ENCODE data around the gene HMGB3.
"Not testable (repeated sequence)": the region's sequence is repeated elsewhere in the genome, so short reads cannot be mapped to it uniquely, and the experiment has no call there.

Gene HMGB3

DNA sequence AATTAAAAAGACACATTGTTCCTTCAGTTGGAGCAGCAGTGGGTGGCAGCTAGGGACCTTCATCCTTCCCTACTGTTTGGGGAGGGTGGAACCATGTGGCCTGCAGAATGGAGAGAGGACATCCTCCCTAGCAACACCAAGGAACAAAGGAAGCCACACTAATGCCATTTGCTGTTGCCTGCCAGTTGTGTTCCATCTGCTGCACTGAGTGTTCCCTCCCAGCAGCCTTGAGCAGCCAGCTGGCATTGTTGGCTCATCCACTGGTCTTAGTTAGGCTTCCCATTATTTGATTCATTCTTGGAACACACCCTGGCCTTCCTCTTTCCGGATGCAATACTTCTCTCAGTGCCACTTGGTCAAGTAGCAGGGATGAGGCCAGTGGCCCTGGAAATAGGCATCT is 25.0 kb upstream of the HMGB3 start:
- no peak overlapping the region for H3K9ac ChIP-seq (ENCODE audit: low read length)
- no peak overlapping the region for H3K4me3 ChIP-seq (ENCODE audit: low read depth in 1 of 2, low read length in 2 of 2)
- H3K27ac ChIP-seq (ENCODE audit: low read depth, low read length), result no peak overlapping the region
- no peaks in the 10 kb centered on the region for H3K9me3 ChIP-seq (ENCODE audit: low read length)
- no peaks in the 10 kb centered on the region for H3K27me3 ChIP-seq (ENCODE audit: control insufficient read depth in 1 of 2, insufficient read depth in 2 of 2, low read length in 2 of 2)
- H3K36me3 ChIP-seq (ENCODE audit: insufficient read depth, low read length), result no peaks in the 10 kb centered on the region
- no peaks in the 10 kb centered on the region for H3K4me1 ChIP-seq (ENCODE audit: insufficient read depth, low read length)

DNA sequence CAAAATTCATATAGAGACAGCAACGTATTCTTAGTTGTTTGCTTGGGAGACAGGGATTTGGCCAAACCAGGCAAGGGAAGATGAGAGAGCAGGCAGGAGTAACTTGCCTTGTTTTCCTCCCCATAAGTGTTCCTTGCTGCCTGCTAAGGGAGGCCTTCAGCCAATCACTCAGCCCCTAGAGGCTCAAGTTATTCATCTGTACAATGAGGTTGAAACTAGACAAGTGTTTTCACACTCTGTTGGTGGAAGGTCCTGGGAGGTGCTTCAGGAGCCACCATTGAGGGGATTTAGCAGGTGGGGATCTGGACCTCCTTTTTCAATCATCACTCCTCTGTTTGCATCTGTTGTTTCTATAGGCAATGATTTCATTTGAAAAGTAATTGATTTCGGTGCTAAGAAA is 23.6 kb upstream of the HMGB3 start:
- no peak overlapping the region for H3K4me3 ChIP-seq (ENCODE audit: low read depth in 1 of 2, low read length in 2 of 2)

DNA sequence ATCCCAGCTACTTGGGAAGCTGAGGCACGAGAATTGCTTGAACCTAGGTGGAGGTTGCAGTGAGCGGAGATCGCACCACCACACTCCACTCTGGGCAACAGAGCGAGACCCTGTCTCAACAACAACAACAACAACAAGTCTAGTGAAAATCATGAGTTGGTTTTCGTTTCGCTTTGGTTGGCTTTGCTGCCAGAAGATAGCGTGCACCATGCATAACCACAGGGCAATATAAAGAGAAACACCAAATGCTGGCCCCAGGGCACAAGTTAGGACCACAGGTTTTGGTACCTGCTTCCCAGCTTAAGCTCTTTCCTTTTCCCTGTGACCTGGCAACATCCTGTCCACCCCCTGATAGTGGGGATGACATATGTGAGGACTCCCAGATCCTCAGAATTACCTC is 21.5 kb upstream of the HMGB3 start:
- Histone ChIP-seq H3K9ac (ENCODE audit: low read length) (no peak overlapping the region), H3K4me3 (ENCODE audit: low read depth in 1 of 2, low read length in 2 of 2) (no peak overlapping the region), H3K27me3 (ENCODE audit: control insufficient read depth in 1 of 2, insufficient read depth in 2 of 2, low read length in 2 of 2) (no peaks in the 10 kb centered on the region), H3K4me1 (ENCODE audit: insufficient read depth, low read length) (no peaks in the 10 kb centered on the region), H3K9me3 (ENCODE audit: low read length) (no peaks in the 10 kb centered on the region), H3K27ac (ENCODE audit: low read depth, low read length) (no peak overlapping the region), H3K36me3 (ENCODE audit: insufficient read depth, low read length) (no peaks in the 10 kb centered on the region)

More for the DNA sequence above, 23.6 kb upstream of the HMGB3 start:
- Histone ChIP-seq H3K27me3 (ENCODE audit: control insufficient read depth in 1 of 2, insufficient read depth in 2 of 2, low read length in 2 of 2) (no peaks in the 10 kb centered on the region), H3K36me3 (ENCODE audit: insufficient read depth, low read length) (no peaks in the 10 kb centered on the region), H3K9me3 (ENCODE audit: low read length) (no peaks in the 10 kb centered on the region), H3K9ac (ENCODE audit: low read length) (no peak overlapping the region), H3K27ac (ENCODE audit: low read depth, low read length) (no peak overlapping the region), H3K4me1 (ENCODE audit: insufficient read depth, low read length) (no peaks in the 10 kb centered on the region)

DNA sequence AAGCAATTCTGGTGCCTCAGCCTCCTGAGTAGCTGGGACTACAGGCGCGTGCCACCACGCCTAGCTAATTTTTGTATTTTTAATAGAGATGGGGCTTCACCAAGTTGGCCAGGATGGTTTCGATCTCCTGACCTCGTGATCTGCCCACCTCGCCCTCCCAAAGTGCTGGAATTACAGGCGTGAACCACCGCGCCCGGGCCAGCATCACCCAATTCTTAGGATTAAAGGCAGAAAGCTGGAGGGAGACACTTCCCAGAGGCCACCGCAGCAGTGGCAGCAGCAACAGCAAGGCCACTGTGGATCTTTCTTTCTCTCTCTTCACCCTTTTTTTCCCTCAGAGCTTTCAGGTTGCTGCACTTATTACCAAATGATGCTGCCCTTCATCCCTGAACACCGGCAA is 18.7 kb upstream of the HMGB3 start:
- H3K27me3 ChIP-seq (ENCODE audit: control insufficient read depth in 1 of 2, insufficient read depth in 2 of 2, low read length in 2 of 2); H3K9ac ChIP-seq (ENCODE audit: low read length); H3K9me3 ChIP-seq (ENCODE audit: low read length); H3K36me3 ChIP-seq (ENCODE audit: insufficient read depth, low read length); H3K4me3 ChIP-seq (ENCODE audit: low read depth in 1 of 2, low read length in 2 of 2); H3K27ac ChIP-seq (ENCODE audit: low read depth, low read length); H3K4me1 ChIP-seq (ENCODE audit: insufficient read depth, low read length): not testable (repeated sequence)

DNA sequence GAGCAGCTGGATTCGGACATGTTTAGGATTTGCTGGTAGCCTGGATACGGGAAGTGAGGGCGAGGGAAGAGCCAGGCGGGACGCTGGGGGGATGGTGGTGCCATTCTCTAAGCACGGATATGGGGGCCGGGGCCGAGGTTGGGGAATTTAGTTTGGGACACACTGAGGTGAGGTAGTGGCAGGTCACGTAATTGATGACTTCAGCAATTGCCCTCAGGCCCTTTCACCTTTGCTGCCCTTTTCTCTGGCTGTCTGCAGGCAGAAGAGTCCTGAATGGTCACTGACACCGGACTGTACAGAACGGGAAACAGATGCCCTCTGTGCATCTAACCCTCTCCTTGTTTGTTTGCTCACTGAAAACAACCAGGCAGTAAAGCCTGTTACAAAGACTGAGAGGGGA is 16.9 kb upstream of the HMGB3 start:
- Histone ChIP-seq H3K4me3 (ENCODE audit: low read depth in 1 of 2, low read length in 2 of 2) (no peak overlapping the region), H3K9ac (ENCODE audit: low read length) (no peak overlapping the region), H3K4me1 (ENCODE audit: insufficient read depth, low read length) (no peaks in the 10 kb centered on the region), H3K27me3 (ENCODE audit: control insufficient read depth in 1 of 2, insufficient read depth in 2 of 2, low read length in 2 of 2) (no peaks in the 10 kb centered on the region), H3K36me3 (ENCODE audit: insufficient read depth, low read length) (no peaks in the 10 kb centered on the region), H3K27ac (ENCODE audit: low read depth, low read length) (no peak overlapping the region), H3K9me3 (ENCODE audit: low read length) (no peaks in the 10 kb centered on the region)

DNA sequence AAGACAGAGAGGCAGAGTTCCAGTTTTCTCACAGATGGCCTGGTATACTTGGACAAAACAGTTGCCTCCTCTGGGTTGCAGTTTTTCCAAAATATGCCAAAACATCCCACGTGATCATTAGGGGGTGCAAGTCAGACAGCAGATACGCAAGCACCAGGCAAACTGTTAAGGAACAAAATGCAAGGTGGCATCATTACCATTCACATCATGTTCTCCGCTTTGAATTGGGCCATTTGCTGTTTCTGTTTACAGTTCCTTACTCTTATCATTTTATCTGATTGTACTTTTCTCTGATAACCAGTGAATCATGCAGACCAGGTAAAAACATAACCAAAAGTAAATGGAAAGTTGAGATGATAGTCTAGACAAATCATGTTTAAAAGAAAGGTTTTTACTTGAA is 16.4 kb upstream of the HMGB3 start:
- H3K36me3 ChIP-seq (ENCODE audit: insufficient read depth, low read length), result no peaks in the 10 kb centered on the region
- no peaks in the 10 kb centered on the region for H3K27me3 ChIP-seq (ENCODE audit: control insufficient read depth in 1 of 2, insufficient read depth in 2 of 2, low read length in 2 of 2)
- no peak overlapping the region for H3K4me3 ChIP-seq (ENCODE audit: low read depth in 1 of 2, low read length in 2 of 2)
- H3K4me1 ChIP-seq (ENCODE audit: insufficient read depth, low read length), result no peaks in the 10 kb centered on the region
- H3K27ac ChIP-seq (ENCODE audit: low read depth, low read length), result no peak overlapping the region
- H3K9me3 ChIP-seq (ENCODE audit: low read length), result no peaks in the 10 kb centered on the region
- H3K9ac ChIP-seq (ENCODE audit: low read length), result no peak overlapping the region

DNA sequence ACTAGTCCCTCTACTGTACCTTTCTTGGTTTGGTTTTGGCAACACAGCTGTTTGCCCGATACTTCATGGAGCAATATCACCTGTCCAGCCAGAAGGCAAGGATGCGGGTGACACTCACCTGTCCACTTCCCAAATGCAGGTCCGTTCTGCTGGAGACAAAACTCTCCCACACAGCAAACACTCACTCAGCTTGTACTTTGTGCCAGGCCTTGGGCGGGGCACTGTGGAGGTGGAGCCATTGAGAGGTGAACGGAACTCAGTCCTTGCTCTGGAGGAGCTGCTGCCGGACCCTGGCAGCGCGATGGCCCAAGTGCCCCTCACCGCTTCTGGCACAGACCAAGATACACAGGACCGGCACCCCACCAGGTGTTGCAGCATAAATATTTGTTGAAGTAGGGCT is 15.3 kb upstream of the HMGB3 start:
- Histone ChIP-seq H3K27ac (ENCODE audit: low read depth, low read length) (no peak overlapping the region), H3K9ac (ENCODE audit: low read length) (no peak overlapping the region), H3K36me3 (ENCODE audit: insufficient read depth, low read length) (no peaks in the 10 kb centered on the region), H3K27me3 (ENCODE audit: control insufficient read depth in 1 of 2, insufficient read depth in 2 of 2, low read length in 2 of 2) (no peaks in the 10 kb centered on the region), H3K4me1 (ENCODE audit: insufficient read depth, low read length) (no peaks in the 10 kb centered on the region), H3K4me3 (ENCODE audit: low read depth in 1 of 2, low read length in 2 of 2) (no peak overlapping the region), H3K9me3 (ENCODE audit: low read length) (no peaks in the 10 kb centered on the region)

DNA sequence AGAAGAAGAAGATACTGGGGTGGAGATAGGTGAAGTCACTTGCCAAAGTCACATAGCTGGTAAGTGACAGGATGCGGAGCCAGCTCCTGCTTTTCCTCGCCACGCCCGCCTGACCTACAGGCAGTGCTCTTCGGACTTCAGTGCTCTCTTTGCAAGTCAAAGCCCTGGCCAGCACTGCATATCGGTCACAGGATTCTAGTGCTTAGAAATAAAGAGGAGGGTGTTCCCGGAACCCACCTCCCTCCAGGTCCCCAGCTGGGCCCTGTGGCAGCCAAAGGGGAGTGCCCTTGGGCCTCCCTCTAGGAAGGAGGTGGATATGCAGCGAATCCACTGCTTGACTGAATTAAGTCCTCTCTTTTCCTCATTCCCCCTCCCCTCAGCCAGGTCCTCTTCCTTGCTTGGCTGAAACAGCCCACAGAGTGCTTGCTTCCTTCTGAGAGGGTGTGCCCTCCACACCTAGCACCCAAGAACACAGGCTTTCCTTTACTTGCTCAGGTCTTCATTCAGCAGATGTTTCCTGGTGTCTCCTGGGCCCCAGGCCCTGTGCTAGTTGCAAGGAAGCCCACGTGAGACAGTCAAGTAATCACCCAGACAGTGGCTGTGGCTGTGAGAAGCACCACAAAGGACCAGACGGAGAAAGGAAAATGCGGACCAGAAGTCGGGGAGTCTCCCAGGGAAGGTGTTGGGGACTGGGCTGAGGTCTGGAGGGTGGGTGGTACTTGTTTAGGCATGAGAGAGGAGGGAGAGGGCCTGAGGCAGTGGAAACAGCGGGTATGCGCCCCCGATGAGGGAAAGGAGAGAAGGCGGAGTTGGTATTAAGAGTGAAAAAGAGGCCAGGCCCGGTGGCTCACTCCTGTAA is 14.0 kb upstream of the HMGB3 start:
- no peak overlapping the region for H3K9ac ChIP-seq (ENCODE audit: low read length)
- H3K4me3 ChIP-seq (ENCODE audit: low read depth in 1 of 2, low read length in 2 of 2), result no peak overlapping the region
- H3K27me3 ChIP-seq (ENCODE audit: control insufficient read depth in 1 of 2, insufficient read depth in 2 of 2, low read length in 2 of 2), result no peaks in the 10 kb centered on the region
- H3K27ac ChIP-seq (ENCODE audit: low read depth, low read length), result no peak overlapping the region
- H3K4me1 ChIP-seq (ENCODE audit: insufficient read depth, low read length), result no peaks in the 10 kb centered on the region
- no peaks in the 10 kb centered on the region for H3K36me3 ChIP-seq (ENCODE audit: insufficient read depth, low read length)
- H3K9me3 ChIP-seq (ENCODE audit: low read length), result no peaks in the 10 kb centered on the region

DNA sequence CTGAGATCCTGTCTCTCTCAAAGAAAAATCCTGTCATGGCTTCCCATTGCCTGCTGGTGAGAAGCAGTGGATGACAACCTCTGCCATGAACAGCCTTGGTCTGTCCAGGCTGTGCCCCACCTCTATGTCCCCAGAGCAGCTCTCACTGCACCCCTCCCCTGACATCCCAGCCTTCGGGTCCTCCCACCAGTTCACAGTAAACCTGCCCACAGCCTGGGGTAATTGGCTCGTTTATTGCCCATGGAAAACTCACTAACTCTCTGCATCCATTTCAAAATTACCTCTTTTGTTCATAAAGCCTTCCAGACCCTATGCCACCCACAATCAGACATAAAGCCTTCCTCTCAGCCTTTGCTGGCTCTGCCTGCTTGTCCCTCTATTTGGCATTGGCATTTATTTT is 10.7 kb upstream of the HMGB3 start:
- H3K4me3 ChIP-seq (ENCODE audit: low read depth in 1 of 2, low read length in 2 of 2), result no peak overlapping the region
- no peaks in the 10 kb centered on the region for H3K27me3 ChIP-seq (ENCODE audit: control insufficient read depth in 1 of 2, insufficient read depth in 2 of 2, low read length in 2 of 2)
- H3K9ac ChIP-seq (ENCODE audit: low read length), result no peak overlapping the region
- H3K9me3 ChIP-seq (ENCODE audit: low read length), result no peaks in the 10 kb centered on the region
- no peak overlapping the region for H3K27ac ChIP-seq (ENCODE audit: low read depth, low read length)
- H3K36me3 ChIP-seq (ENCODE audit: insufficient read depth, low read length), result no peaks in the 10 kb centered on the region
- H3K4me1 ChIP-seq (ENCODE audit: insufficient read depth, low read length), result no peaks in the 10 kb centered on the region

DNA sequence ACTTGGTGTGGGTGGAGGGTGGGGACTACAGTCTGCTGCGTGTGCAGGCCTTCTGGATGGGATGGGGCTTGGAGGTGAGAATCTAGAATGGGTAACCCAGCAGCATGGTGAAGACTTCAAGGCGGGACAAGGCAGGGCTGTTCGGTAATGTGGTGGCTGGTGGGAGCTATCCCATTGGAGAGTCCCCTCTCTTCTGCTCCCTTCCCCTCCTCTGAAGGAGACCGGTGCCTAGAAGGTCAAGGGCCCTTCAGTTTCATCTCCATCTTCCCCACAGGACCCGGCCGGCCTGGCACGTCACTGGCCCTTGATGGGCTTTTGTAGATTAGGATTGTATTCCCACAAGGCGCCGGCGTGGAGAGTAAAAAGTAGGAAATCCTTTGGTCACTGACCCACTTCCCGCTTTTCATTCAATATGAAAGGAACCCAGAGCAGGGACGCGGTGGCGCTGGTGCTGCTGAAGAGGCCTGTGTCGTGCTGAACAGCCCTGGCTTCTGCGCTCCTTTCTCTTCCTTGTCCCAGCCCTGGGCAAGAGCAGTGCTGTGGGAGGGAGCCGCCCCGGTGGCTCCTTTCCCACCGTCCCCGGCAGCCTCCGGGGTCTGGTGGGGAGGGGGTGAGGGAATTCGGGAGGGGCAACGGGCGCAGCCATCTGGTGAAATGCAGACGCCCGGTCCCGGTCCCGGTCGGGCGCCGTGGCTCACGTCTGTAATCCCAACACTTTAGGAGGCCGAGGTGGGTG is 7.3 kb upstream of the HMGB3 start:
- no peaks in the 10 kb centered on the region for H3K9me3 ChIP-seq (ENCODE audit: low read length)
- no peaks in the 10 kb centered on the region for H3K27me3 ChIP-seq (ENCODE audit: control insufficient read depth in 1 of 2, insufficient read depth in 2 of 2, low read length in 2 of 2)
- H3K4me3 ChIP-seq (ENCODE audit: low read depth in 1 of 2, low read length in 2 of 2), result no peak overlapping the region
- no peak overlapping the region for H3K27ac ChIP-seq (ENCODE audit: low read depth, low read length)
- H3K9ac ChIP-seq (ENCODE audit: low read length), result no peak overlapping the region
- H3K4me1 ChIP-seq (ENCODE audit: insufficient read depth, low read length), result no peaks in the 10 kb centered on the region
- no peaks in the 10 kb centered on the region for H3K36me3 ChIP-seq (ENCODE audit: insufficient read depth, low read length)

DNA sequence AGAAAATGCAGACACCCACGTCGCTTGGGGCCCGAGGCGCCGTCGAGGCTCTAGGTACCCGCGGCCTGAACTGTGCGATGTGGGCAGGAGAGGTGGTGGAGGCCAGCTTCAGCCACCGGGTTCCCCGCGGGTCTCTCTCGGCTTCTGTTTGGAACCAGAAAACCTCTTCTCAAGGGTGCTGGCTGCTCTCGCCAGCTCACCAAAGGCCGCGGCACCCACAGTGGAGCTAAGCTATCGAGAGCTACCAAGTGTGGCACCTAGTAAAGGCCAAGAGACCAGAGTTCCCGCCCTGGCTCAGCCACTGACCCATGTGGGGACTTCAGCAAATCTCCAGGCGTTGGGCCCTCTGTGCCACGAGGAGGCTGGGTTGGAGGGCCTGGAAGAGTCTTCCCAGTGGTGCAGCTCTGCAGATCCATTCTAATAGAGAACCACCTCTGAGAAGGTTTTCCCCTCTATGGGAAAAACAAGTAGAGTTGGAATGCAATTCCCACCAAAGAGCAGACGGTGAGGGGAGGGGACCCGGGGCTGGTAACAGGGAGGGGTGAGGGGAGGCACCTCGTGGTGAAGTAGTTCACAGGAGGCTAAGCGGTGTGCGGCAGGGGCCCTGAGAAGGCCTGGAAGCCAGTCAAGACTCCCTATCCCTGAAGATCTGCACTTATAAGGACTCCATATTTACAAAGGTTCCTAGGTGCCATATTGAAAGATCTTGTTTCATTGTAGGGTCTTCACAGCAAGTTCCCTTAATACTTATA is 5.5 kb upstream of the HMGB3 start:
- peaks cover 0 to under 1% of the 10 kb centered on the region in 2 donors for H3K27me3 ChIP-seq (ENCODE audit: control insufficient read depth in 1 of 2, insufficient read depth in 2 of 2, low read length in 2 of 2)
- no peaks in the 10 kb centered on the region for H3K9me3 ChIP-seq (ENCODE audit: low read length)
- H3K4me1 ChIP-seq (ENCODE audit: insufficient read depth, low read length), result no peaks in the 10 kb centered on the region
- H3K4me3 ChIP-seq (ENCODE audit: low read depth in 1 of 2, low read length in 2 of 2), result no peak overlapping the region
- no peak overlapping the region for H3K27ac ChIP-seq (ENCODE audit: low read depth, low read length)
- no peak overlapping the region for H3K9ac ChIP-seq (ENCODE audit: low read length)
- H3K36me3 ChIP-seq (ENCODE audit: insufficient read depth, low read length), result no peaks in the 10 kb centered on the region

Measured in muscle layer of colon (tissue), 2 donors.